Measurements from ENCODE around the gene CLPTM1L.

DNA sequence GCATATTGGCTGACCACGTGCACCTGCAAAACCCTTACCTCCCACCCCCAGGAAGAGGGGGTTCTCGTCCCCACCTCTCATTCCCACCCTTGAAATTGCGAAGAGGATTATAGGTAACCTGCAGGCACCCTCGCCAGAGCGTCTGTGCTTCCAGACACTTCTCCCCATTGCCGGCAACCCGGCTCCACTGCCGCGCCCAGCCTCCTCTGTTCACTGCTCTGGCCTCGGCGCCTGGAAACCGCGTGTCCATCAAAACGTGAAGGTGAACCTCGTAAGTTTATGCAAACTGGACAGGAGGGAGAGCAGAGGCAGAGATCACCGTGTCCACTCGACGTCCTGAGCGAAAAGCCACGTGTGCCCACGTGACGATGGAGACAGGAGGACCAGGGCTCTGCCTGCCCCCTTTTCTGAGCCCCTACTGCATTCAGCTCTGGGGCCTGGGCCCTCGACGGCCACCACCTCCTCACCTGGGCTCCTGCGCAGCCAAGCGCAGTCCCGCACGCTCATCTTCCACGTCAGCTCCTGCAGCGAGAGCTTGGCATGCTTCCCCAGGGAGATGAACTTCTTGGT, 52.0 kb downstream of the CLPTM1L start:
- TF ChIP-seq RFX5 (IDR thresholded peaks at IDR 0.05; ENCODE audit: low read depth, low read length) (no peak), MCM7 (IDR thresholded peaks at IDR 0.05) (no peak), BCOR (IDR thresholded peaks at IDR 0.05) (no peak), EZH2 (IDR thresholded peaks at IDR 0.05; ENCODE audit: borderline replicate concordance, low read depth, low read length) (no peak)
- TF ChIP-seq, protein P1, sequence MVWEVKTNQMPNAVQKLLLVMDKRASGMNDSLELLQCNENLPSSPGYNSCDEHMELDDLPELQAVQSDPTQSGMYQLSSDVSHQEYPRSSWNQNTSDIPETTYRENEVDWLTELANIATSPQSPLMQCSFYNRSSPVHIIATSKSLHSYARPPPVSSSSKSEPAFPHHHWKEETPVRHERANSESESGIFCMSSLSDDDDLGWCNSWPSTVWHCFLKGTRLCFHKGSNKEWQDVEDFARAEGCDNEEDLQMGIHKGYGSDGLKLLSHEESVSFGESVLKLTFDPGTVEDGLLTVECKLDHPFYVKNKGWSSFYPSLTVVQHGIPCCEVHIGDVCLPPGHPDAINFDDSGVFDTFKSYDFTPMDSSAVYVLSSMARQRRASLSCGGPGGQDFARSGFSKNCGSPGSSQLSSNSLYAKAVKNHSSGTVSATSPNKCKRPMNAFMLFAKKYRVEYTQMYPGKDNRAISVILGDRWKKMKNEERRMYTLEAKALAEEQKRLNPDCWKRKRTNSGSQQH (CRISPR knock-in tag; IDR thresholded peaks at IDR 0.05): no peak
- TF ChIP-seq, protein P2, sequence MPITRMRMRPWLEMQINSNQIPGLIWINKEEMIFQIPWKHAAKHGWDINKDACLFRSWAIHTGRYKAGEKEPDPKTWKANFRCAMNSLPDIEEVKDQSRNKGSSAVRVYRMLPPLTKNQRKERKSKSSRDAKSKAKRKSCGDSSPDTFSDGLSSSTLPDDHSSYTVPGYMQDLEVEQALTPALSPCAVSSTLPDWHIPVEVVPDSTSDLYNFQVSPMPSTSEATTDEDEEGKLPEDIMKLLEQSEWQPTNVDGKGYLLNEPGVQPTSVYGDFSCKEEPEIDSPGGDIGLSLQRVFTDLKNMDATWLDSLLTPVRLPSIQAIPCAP (CRISPR knock-in tag; IDR thresholded peaks at IDR 0.05; ENCODE audit: borderline replicate concordance): no peak
- TF ChIP-seq, protein P3, sequence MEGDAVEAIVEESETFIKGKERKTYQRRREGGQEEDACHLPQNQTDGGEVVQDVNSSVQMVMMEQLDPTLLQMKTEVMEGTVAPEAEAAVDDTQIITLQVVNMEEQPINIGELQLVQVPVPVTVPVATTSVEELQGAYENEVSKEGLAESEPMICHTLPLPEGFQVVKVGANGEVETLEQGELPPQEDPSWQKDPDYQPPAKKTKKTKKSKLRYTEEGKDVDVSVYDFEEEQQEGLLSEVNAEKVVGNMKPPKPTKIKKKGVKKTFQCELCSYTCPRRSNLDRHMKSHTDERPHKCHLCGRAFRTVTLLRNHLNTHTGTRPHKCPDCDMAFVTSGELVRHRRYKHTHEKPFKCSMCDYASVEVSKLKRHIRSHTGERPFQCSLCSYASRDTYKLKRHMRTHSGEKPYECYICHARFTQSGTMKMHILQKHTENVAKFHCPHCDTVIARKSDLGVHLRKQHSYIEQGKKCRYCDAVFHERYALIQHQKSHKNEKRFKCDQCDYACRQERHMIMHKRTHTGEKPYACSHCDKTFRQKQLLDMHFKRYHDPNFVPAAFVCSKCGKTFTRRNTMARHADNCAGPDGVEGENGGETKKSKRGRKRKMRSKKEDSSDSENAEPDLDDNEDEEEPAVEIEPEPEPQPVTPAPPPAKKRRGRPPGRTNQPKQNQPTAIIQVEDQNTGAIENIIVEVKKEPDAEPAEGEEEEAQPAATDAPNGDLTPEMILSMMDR (IDR thresholded peaks at IDR 0.05 in 2 of 3, conservative IDR thresholded peaks at IDR 0.05 in 1 of 3; ENCODE audit: insufficient read depth in 2 of 3, low read depth in 1 of 3, low read length in 3 of 3): no peak

Data from K562 (cell line).